ENCODE measurements around the gene ABHD17A. TPM values are rescaled to one million over a fixed set of nuclear protein-coding genes. Genes with fewer than 3 reads are reported as not detected.

ABHD17A gene
- total RNA-seq, 4 donors from 2014 or later, result 33.8 to 142 (median 63.7) TPM

- no peaks in the 10 kb centered on the region for H3K27me3 ChIP-seq
- DNase-seq, result no peak
Observed at GRCh38 chr19:1853295-1854038, 31.8 kb downstream of the ABHD17A start.

GRCh38 chr19:1852581-1853128 is 32.6 kb downstream of the ABHD17A start:
- no peaks in the 10 kb centered on the region for H3K9me3 ChIP-seq
- no peak overlapping the region for H3K27ac ChIP-seq
- no peak for DNase-seq
- H3K4me1 ChIP-seq, result peaks cover 0 to 26% of the 10 kb centered on the region in 2 donors
- TF ChIP-seq POLR2A (IDR thresholded peaks at IDR 0.05), result no peak
- TF ChIP-seq CTCF (IDR thresholded peaks at IDR 0.05), result no peak
- intact Hi-C loops (cut with DNase I; ENCODE audit: low total_unique reads), result no loop called here
- no peaks in the 10 kb centered on the region for H3K27me3 ChIP-seq
- H3K36me3 ChIP-seq, result no peaks in the 10 kb centered on the region
- no peak overlapping the region for H3K4me3 ChIP-seq

More at GRCh38 chr19:1853295-1854038, 31.8 kb downstream of the ABHD17A start:
- intact Hi-C loops (cut with DNase I; ENCODE audit: low total_unique reads), result no loop called here
- Histone ChIP-seq H3K36me3 (no peaks in the 10 kb centered on the region), H3K4me1 (peaks cover 0 to 26% of the 10 kb centered on the region in 2 donors), H3K4me3 (no peak overlapping the region), H3K9me3 (no peaks in the 10 kb centered on the region), H3K27ac (no peak overlapping the region)
- TF ChIP-seq POLR2A (IDR thresholded peaks at IDR 0.05) (no peak), CTCF (IDR thresholded peaks at IDR 0.05) (peak; percentile 58 to 75 (median 68))

GRCh38 chr19:1851654-1852580 is 33.4 kb downstream of the ABHD17A start:
- Histone ChIP-seq H3K4me3 (no peak overlapping the region), H3K36me3 (no peaks in the 10 kb centered on the region), H3K27ac (no peak overlapping the region), H3K27me3 (no peaks in the 10 kb centered on the region), H3K9me3 (no peaks in the 10 kb centered on the region), H3K4me1 (peaks cover 0 to 21% of the 10 kb centered on the region in 2 donors)
- no peak for DNase-seq
- no peak for TF ChIP-seq POLR2A (IDR thresholded peaks at IDR 0.05)
- no peak for TF ChIP-seq CTCF (IDR thresholded peaks at IDR 0.05)
- intact Hi-C loops (cut with DNase I; ENCODE audit: low total_unique reads), result no loop called here

GRCh38 chr19:1850809-1851653 is 34.3 kb downstream of the ABHD17A start:
- peaks cover 0 to 22% of the 10 kb centered on the region in 2 donors for H3K4me1 ChIP-seq
- TF ChIP-seq POLR2A (IDR thresholded peaks at IDR 0.05) (no peak), CTCF (IDR thresholded peaks at IDR 0.05) (no peak)
- H3K27me3 ChIP-seq, result no peaks in the 10 kb centered on the region
- intact Hi-C loops (cut with DNase I; ENCODE audit: low total_unique reads), result no loop called here
- no peak overlapping the region for H3K4me3 ChIP-seq
- no peak overlapping the region for H3K27ac ChIP-seq
- no peaks in the 10 kb centered on the region for H3K36me3 ChIP-seq
- no peak for DNase-seq
- H3K9me3 ChIP-seq, result no peaks in the 10 kb centered on the region

Measured in uterus (tissue), 4 donors.